ENCODE measurements around the gene CPNE2.
"Not testable (repeated sequence)": the region's sequence is repeated elsewhere in the genome, so short reads cannot be mapped to it uniquely, and the experiment has no call there.

Gene CPNE2

GRCh38 chr16:57091975-57092785 is at the start of gene CPNE2:
Gene CPNE2, plus strand, starts transcription at chr16:57092583. Its CDS starts 18,160 bp downstream, at chr16:57110743.
- DNase-seq (ENCODE audit: low read depth in 2 of 2) = peak in 1 of 2 donors; percentile 16

GRCh38 chr16:57043248-57043647 is 49.1 kb upstream of the CPNE2 start:
- no peak for DNase-seq (ENCODE audit: low read depth in 2 of 2)

DNA sequence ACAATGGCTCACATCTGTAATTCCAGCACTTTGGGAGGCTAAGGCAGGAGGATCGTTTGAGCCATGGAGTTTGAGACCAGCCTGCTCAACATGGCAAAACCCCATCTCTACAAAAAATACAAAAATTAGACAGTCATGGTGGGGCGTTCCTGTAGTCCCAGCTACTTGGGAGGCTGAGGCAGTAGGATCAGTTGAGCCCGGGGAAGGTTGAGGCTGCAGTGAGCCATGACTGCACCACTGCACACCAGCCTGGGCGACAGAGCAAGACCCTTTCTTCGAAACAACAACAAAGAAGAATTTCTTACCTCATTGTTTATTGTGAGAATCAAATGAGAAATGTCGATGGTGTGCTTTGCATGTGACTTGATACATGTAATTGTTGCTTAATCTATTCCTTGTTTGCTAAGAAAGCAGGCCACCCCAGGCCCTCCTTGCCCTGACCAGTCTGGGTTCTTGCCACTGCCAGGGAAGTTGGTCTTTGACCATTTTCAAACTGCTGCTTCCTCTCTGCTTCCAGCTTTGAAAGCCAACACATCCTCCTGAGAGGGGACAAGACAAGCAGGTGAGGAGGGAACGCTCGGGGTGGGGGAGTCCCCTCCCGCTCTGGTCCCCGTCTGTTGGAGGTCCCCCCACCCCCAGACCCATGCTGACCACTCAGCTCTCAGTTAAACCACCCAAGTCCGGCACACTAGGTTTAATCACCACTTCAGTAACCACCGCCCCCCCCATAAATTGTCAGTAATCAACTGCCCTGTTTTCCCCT is 47.3 kb upstream of the CPNE2 start:
- no peak for DNase-seq (ENCODE audit: low read depth in 2 of 2)

DNA sequence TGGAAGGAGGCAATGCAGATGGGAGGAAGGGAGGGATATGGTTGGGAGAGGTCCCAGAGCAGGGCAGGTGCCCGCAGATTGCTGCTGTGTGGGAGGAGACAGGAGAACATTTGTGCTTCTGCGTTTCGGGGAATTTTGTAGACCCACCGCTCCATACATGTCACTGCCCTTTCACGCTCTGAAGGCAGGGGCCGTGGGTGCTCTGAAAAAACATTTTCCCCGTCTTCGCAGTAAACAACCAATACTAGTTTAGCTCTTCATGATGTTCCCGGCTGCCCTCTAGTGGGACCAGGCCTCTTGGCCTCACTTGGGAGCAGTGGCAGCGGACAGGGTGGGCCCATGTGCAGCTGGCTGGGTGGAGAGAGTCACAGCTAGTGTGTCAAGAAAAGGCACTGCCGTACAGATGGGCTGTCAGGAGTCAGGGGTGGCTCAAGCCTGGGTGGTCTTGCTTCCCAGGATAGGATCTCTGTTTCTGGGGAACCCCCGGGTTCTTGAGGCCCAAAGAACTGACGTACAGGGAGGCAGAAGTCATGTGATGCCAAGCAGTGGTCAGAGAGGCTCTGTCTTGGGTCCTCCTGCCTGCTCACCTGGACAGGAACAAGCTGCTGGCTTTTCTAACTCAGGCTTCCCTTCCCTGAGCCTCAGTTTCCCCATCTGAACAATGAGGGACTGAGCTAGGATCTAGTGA is 46.5 kb upstream of the CPNE2 start:
- no peak for DNase-seq (ENCODE audit: low read depth in 2 of 2)

DNA sequence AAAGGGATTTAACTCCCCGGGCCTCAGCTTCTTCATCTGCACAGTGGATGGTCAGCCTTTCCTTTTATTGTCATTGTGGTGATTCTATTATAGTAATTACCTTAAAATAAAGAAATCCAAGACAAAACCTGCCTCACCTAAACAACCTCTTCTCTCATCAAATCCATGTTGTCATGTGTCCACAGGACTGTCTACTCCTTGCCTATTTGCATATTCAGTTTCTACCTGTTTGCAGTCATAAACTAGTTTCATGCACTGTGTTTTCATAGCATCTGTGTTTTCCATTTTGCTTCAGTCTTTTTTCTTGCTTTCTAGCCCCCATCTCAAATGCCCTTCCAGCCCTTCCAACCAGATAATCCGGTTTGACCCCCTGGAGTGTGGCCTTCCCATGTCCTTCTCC is 44.3 kb upstream of the CPNE2 start:
- no peak for DNase-seq (ENCODE audit: low read depth in 2 of 2)

- DNase-seq (ENCODE audit: low read depth in 2 of 2) = no peak
Observed at GRCh38 chr16:57049678-57050077, 42.7 kb upstream of the CPNE2 start.

GRCh38 chr16:57051696-57052228 is 40.6 kb upstream of the CPNE2 start:
- no peak for DNase-seq (ENCODE audit: low read depth in 2 of 2)

- DNase-seq (ENCODE audit: low read depth in 2 of 2) = no peak
Observed at GRCh38 chr16:57053206-57053605, 39.2 kb upstream of the CPNE2 start.

DNA sequence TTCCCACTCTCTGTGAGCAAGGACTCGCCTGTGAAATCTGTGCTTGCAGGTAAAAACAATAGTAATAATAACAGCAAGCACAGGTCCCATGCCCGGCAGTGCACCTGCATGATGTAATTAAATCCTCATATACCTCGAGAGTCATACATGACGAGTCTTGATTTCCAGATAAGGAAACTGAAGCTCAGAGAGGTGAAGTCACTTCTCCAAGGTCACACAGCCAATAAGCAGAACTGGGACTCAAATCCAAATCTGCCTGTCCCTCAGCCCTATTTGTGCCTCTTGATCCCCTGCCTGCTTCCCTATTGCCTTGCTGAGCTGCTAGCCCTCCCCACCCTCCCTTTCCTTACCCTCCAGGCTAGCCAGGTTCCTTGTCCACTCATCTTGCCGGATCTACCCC is 38.0 kb upstream of the CPNE2 start:
- no peak for DNase-seq (ENCODE audit: low read depth in 2 of 2)

DNA sequence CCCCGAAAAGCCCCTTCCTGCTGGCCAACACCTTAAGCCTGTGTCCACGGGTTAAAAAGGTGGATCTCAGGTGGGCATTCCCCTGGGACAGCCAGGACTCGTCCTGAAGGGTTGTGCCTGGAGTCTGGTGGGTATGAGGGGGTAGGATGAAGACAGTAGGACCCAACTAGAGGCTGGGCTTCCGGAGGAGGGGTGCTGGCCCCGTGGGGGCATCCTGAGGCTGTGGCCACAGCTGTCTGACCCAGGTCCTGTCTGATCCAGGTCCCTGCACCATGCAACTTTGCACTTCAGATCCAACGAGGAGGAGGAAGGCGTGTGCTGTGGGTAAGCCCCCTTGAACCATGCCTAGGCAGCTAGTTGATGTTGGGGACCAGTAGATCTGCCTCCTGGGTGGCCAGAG is 37.6 kb upstream of the CPNE2 start:
- no peak for DNase-seq (ENCODE audit: low read depth in 2 of 2)

DNA sequence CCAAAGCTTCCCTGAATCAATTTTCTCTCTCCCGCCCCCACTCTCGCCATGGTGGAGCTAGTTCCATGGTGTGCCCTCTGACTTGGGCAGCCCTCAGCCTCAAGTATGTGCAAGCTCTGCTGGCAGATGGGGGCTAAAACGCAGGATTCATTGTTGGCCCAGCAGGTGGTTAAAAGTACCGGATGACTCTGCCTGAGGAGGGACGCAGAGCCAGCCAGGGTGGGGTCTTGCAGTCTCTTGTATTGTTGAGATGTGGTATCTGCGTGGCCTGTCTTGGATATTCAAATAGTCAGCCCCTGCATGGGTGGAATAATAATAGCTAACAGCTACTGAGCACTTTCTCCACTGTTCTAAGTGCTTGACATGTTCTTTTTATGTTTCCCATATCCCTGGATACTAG is 36.7 kb upstream of the CPNE2 start:
- no peak for DNase-seq (ENCODE audit: low read depth in 2 of 2)

- DNase-seq (ENCODE audit: low read depth in 2 of 2) = no peak
Observed at GRCh38 chr16:57058291-57058861, 34.0 kb upstream of the CPNE2 start.

DNA sequence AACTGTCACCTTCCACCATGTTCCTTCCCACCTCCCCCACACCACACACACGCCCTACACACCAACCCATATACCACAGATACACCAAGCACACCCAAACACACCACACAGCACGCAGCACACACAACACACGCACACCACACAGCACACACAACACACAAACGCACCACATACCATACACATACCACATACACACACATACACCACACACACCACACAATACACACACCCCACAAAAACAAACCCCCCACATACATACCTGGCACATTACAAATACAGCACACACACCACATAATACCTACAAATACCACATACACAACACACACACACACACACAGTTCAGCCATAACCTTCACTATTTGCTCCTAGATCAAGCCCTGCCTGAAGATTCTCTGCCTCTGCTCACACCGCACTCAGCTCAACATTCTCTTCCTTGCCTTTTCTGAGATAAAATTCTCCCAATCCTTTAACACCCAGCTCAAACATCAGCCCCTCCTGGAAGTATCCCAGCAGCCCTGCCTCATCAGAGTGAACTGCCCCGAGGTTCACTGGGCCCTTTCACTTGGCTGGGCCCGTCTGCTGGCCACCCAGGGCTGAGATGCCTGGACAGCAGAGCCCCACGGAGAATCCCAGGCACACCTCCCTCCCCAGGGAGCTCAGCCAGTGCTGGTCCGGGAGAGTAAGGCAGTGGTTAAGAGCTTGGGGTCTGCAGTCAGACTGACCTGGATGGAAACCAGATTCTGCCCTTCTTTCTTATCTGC is 31.9 kb upstream of the CPNE2 start:
- no peak for DNase-seq (ENCODE audit: low read depth in 2 of 2)

- DNase-seq (ENCODE audit: low read depth in 2 of 2) = no peak
Observed at GRCh38 chr16:57061084-57061905, 31.1 kb upstream of the CPNE2 start.

DNA sequence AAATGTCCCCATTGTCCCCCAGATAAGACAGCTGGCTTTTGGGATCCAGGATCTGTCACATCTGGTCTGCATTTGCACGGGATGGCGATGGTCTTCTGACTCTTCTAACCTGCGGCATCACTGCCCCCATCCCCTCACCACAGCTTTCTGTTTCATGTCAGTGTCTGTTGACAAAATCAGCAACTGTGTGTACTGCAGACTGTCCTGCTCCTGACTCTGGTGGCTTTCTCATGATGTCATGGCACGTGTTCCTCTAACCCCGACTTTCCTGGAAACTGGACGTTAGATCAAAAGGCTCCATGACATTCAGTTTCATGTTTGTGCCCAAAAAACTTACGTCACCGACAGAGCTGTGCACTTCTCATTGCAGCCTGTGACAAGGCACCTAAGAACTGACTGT is 30.1 kb upstream of the CPNE2 start:
- no peak for DNase-seq (ENCODE audit: low read depth in 2 of 2)

GRCh38 chr16:57063189-57063588 is 29.2 kb upstream of the CPNE2 start:
- DNase-seq (ENCODE audit: low read depth in 2 of 2) = not testable (repeated sequence)

- DNase-seq (ENCODE audit: low read depth in 2 of 2) = no peak
Observed at GRCh38 chr16:57064995-57065394, 27.4 kb upstream of the CPNE2 start.

DNA sequence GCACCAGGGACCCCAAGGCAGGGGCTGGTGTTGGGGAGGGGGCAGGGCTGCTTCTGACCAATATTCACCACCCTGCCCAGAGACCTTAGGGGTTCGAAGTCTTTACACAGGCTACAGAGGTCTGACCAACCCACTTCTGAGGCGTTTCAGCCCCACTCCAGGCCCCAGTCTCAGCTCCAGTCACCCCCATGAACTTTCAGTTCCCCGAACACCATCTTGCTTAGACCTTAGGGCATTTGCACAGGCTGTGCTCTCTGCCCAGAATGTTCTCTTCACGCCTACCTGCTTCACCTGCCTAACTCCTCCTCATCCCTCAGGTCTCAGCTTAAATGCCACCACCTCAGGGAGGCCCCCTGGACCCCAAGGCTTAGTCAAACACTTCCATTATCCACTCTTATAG is 25.8 kb upstream of the CPNE2 start:
- DNase-seq (ENCODE audit: low read depth in 2 of 2) = no peak

DNA sequence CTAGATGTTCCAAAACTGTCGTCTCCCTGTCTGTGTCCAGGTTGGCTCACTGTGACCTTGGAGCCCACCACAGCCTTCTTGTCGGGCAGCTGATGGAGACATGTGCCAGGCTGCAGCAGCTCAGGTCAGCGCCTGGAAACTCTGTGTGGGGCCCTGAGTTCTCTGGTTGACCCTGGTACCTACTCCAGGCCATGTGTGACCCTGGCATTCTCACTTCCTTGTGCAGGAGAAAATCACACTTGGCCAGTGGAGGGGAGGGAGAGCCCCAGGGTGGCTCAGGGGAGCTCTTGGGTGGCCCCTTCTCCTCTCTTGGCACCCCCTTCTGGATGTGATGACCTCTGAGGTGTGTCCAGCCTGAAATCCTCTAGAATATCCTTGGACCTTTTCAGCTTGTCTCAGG is 25.0 kb upstream of the CPNE2 start:
- no peak for DNase-seq (ENCODE audit: low read depth in 2 of 2)

DNA sequence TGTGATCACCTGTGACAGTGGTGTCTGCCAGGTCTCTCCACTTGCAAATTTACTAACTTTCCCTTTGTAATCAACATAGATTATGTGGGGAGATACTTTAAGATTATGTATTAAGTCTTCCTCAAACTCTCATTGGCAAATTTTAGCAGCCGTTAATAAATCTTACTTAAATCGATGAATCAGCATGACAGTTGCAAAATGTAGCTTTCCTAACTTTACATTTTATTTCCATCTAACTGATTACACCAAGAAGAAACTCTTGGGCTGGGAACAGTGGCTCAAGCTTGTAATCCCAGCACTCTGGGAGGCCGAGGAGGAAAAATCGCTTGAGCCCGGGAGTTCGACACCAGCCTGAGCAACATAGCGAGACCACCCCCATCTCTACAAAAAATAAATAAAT is 23.3 kb upstream of the CPNE2 start:
- no peak for DNase-seq (ENCODE audit: low read depth in 2 of 2)

Measured in stimulated activated CD4-positive, alpha-beta T cell treated with anti-CD3 and anti-CD28 coated beads, Interleukin-15, amount 100 ng/mL, for 48 hours (primary cell).